Keratinocyte (primary cell): ENCODE data around the gene RUFY2. TPM values are rescaled to one million over a fixed set of nuclear protein-coding genes. Genes with fewer than 3 reads are reported as not detected.

ENCODE experiments used
- DNase-seq: peaks from one replicate; pipeline ENCODE4 v3.0.0-alpha.2; 2011; ENCODE audit warnings: low read depth, missing footprints, low spot score
- FAIRE-seq: peaks from 2 replicates; lab custom pipeline; 2011; peaks lifted over from hg19 to GRCh38; lab: Jason Lieb, UNC
- H2AFZ ChIP-seq: 2 replicates; pipeline ENCODE4 v1.6.0; 2012; ENCODE audit warnings: low read length, control low read depth, inconsistent platforms; ENCODE audit not compliant: control insufficient read depth
- H3K27ac ChIP-seq: 2 replicates; pipeline ENCODE4 v1.5.1; 2011; ENCODE audit warnings: low read length; ENCODE audit not compliant: control insufficient read depth, insufficient read depth
- H3K27me3 ChIP-seq: 3 replicates; pipeline ENCODE4 v1.6.0; 2011; ENCODE audit warnings: low read length; ENCODE audit not compliant: control insufficient read depth, insufficient read depth; ENCODE audit errors: extremely low read depth
- H3K36me3 ChIP-seq, 2 experiments: 2 replicates in 1 of 2; 3 replicates in 1 of 2; pipeline ENCODE4 v1.5.1; 2011; ENCODE audit warnings: low read length in 2 of 2, mild to moderate bottlenecking in 1 of 2; ENCODE audit not compliant: control insufficient read depth in 2 of 2, insufficient read depth in 2 of 2; ENCODE audit errors: extremely low read depth in 1 of 2
- H3K4me1 ChIP-seq: 3 replicates; pipeline ENCODE4 v1.5.1; 2011; ENCODE audit warnings: low read length; ENCODE audit not compliant: control insufficient read depth, insufficient read depth; ENCODE audit errors: extremely low read depth
- H3K4me2 ChIP-seq: 3 replicates; pipeline ENCODE4 v1.6.0; 2011; ENCODE audit warnings: low read depth, low read length; ENCODE audit not compliant: control insufficient read depth, insufficient read depth; ENCODE audit errors: extremely low read depth
- H3K4me3 ChIP-seq, 3 experiments: fragments of 200-600 bp in 1 of 3; sonication (generic) in 1 of 3; 2 replicates in 2 of 3; 3 replicates in 1 of 3; pipeline ENCODE4 v1.5.1; 2011 to 2016; ENCODE audit warnings: low read length in 3 of 3, mild to moderate bottlenecking in 3 of 3, control low read depth in 2 of 3, inconsistent platforms in 1 of 3, low read depth in 1 of 3, mixed read lengths in 1 of 3, mixed run types in 1 of 3, moderate library complexity in 1 of 3; ENCODE audit not compliant: control insufficient read depth in 2 of 3, insufficient read depth in 2 of 3; ENCODE audit errors: extremely low read depth in 1 of 3
- H3K79me2 ChIP-seq: 2 replicates; pipeline ENCODE4 v1.6.0; 2012; ENCODE audit warnings: low read length; ENCODE audit not compliant: control insufficient read depth, insufficient read depth
- H3K9ac ChIP-seq: 3 replicates; pipeline ENCODE4 v1.6.0; 2011; ENCODE audit warnings: low read length; ENCODE audit not compliant: control insufficient read depth, insufficient read depth; ENCODE audit errors: extremely low read depth
- H3K9me1 ChIP-seq: 3 replicates; pipeline ENCODE4 v1.6.0; 2011; ENCODE audit warnings: low read length; ENCODE audit not compliant: control insufficient read depth, insufficient read depth; ENCODE audit errors: extremely low read depth
- H3K9me3 ChIP-seq: 2 replicates; pipeline ENCODE4 v1.5.1; 2012; ENCODE audit warnings: low read depth, low read length; ENCODE audit not compliant: control insufficient read depth
- H4K20me1 ChIP-seq: 3 replicates; pipeline ENCODE4 v1.6.0; 2011; ENCODE audit warnings: low read length; ENCODE audit not compliant: control insufficient read depth, insufficient read depth; ENCODE audit errors: extremely low read depth
- CTCF ChIP-seq, 3 experiments: IDR thresholded peaks in 1 of 3; conservative IDR thresholded peaks in 1 of 3; optimal IDR thresholded peaks in 1 of 3; 2 replicates in 2 of 3; 3 replicates in 1 of 3; pipeline versions ENCODE3 to v1.5.1; 2011; ENCODE audit warnings: low read length in 3 of 3, mild to moderate bottlenecking in 3 of 3, moderate library complexity in 2 of 3, control low read depth in 1 of 3, inconsistent platforms in 1 of 3; ENCODE audit not compliant: insufficient read depth in 2 of 3; ENCODE audit errors: extremely low read depth in 1 of 3
- EZH2 ChIP-seq: IDR thresholded peaks from one replicate; pipeline ENCODE4 v1.6.1; 2012; ENCODE audit warnings: inconsistent platforms, mild to moderate bottlenecking, low read length, moderate library complexity
- dilution Hi-C: fragments of 300-500 bp; cut with MboI; formaldehyde crosslinking; loops from one replicate; pipeline ENCODE4 v1.7.0; 2020; ENCODE audit warnings: low sequenced_read_pairs; ENCODE audit not compliant: extremely low pct_ligation_motif_present
- polyA plus RNA-seq, 5 experiments: library from polyadenylated mRNA; depleted of rRNA in 3 of 5; stranded (reverse) in 3 of 5; stranded (forward) in 1 of 5; unstranded in 1 of 5; fragments of >200 nt; gene quantifications; 1 replicate in 1 of 5; 2 replicates in 3 of 5; 3 replicates in 1 of 5; pipeline versions ENCODE4 v1.2.1 to v1.2.3, GENCODE V29; 2011 to 2012; ENCODE audit warnings: missing spikeins in 2 of 5, low read depth in 1 of 5, low replicate concordance in 1 of 5

RUFY2 gene
- polyA plus RNA-seq, 1 donor (not counting 4 experiments of a cell fraction or from before 2014, with no cell fraction given), result 15.6 TPM

DNA sequence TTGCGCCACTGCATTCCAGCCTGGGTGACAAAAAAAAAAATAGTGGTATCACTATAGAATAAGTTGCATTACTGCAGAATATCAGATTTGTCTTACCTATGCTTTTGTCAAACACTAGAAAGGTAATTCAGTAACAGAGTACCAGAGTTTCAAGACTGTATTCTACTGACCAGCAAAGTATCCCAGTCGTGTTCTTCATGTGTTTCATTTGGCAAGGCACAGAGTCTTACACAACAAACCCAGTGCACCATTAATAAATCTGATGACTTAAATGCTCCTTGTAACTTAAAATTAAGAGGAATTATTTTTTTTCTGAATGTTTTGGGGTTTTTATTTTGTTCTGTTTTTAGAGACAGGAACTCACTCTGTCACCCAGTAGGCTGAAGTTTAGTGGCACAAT lies 40.0 kb downstream of the RUFY2 start:
- Histone ChIP-seq H3K79me2 (no peaks in the 10 kb centered on the region), H2AFZ (no peak overlapping the region), H3K4me1 (no peaks in the 10 kb centered on the region), H3K9ac (no peak overlapping the region), H3K36me3 (peaks cover 3 to 7% of the 10 kb centered on the region in 2 experiments), H4K20me1 (no peaks in the 10 kb centered on the region), H3K27ac (no peak overlapping the region), H3K9me1 (no peaks in the 10 kb centered on the region), H3K4me3 (no peak overlapping the region), H3K27me3 (no peaks in the 10 kb centered on the region), H3K9me3 (no peaks in the 10 kb centered on the region), H3K4me2 (no peak overlapping the region)
- FAIRE-seq (no peak), DNase-seq (no peak)
- TF ChIP-seq EZH2, result no peak
- TF ChIP-seq CTCF (optimal IDR thresholded peaks at IDR 0.05 in 1 of 3, IDR thresholded peaks at IDR 0.05 in 1 of 3, conservative IDR thresholded peaks at IDR 0.05 in 1 of 3; ENCODE audit: extremely low read depth in 1 of 3, insufficient read depth in 2 of 3, low read length in 3 of 3), result no peak
- dilution Hi-C loops, result no loop called here

- no peaks in the 10 kb centered on the region for H3K4me1 ChIP-seq
- no peaks in the 10 kb centered on the region for H3K79me2 ChIP-seq
- no peak overlapping the region for H3K4me3 ChIP-seq
- no peaks in the 10 kb centered on the region for H3K27me3 ChIP-seq
- H3K9me1 ChIP-seq, result no peaks in the 10 kb centered on the region
- DNase-seq (no peak), FAIRE-seq (no peak)
- H3K9ac ChIP-seq, result no peak overlapping the region
- no peaks in the 10 kb centered on the region for H4K20me1 ChIP-seq
- dilution Hi-C loops, result no loop called here
- H3K9me3 ChIP-seq, result no peaks in the 10 kb centered on the region
- H3K36me3 ChIP-seq, result peaks cover 3 to 7% of the 10 kb centered on the region in 2 experiments
- no peak overlapping the region for H2AFZ ChIP-seq
- H3K27ac ChIP-seq, result no peak overlapping the region
- no peak for TF ChIP-seq CTCF (optimal IDR thresholded peaks at IDR 0.05 in 1 of 3, IDR thresholded peaks at IDR 0.05 in 1 of 3, conservative IDR thresholded peaks at IDR 0.05 in 1 of 3; ENCODE audit: extremely low read depth in 1 of 3, insufficient read depth in 2 of 3, low read length in 3 of 3)
- TF ChIP-seq EZH2, result no peak
- H3K4me2 ChIP-seq, result no peak overlapping the region
Observed at GRCh38 chr10:68366600-68366999, 40.5 kb downstream of the RUFY2 start.
